D721Med (cell line): ENCODE data around the gene NEK9.
"Not testable (repeated sequence)": the region's sequence is repeated elsewhere in the genome, so short reads cannot be mapped to it uniquely, and the experiment has no call there.

Source experiments
- DNase-seq: peaks from one replicate; pipeline ENCODE4 v3.0.0; 2011; ENCODE audit warnings: low spot score; ENCODE audit not compliant: insufficient read length
- FAIRE-seq: peaks from 2 replicates; lab custom pipeline; 2011; peaks lifted over from hg19 to GRCh38; lab: Jason Lieb, UNC
- CTCF ChIP-seq: IDR thresholded peaks from 2 replicates; pipeline ENCODE4 v1.5.1; 2012; ENCODE audit warnings: mild to moderate bottlenecking, control low read depth; ENCODE audit not compliant: insufficient read depth; ENCODE audit errors: missing control alignments

The NEK9 gene

DNA sequence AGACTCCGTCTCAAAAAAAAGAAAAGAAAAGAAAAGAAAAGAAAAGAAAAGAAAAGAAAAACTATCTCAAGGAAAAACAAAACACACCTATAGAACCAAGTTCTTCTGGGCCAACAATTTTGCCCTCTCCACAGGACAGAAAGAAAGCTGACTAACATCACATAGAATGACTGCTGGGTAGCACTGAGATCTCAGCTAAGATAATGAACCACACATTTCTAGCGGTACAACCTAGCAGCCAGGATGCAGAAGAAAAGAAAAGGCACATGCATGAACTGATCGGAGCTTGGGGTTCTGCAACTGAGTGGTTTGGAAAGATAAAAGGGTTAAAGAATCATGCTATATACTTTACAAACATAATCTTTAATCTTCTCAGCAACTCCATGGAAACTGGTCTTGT, 30.1 kb upstream of the NEK9 start:
- TF ChIP-seq CTCF, result no peak
- DNase-seq (no peak), FAIRE-seq (no peak)

DNA sequence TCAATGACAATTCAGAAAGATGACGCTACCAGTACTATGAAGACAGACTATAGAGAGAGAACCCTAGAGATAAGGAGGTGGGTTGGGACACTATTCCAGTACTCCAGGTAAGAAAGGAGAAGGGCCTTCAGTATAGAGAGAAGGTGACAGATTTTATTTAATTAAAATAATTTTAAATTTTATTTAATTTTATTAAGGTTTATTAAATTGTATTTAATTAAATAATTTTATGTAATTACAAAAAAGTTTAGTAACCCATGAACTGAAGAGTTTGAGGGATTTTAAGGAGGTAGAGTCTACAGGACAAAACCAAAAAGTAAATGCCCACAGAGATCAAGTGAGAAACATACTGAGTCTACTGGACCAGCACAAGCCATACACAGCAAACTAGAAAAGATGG, 29.3 kb upstream of the NEK9 start:
- TF ChIP-seq CTCF, result no peak
- FAIRE-seq, result no peak
- DNase-seq, result no peak

GRCh38 chr14:75155169-75155568, 28.3 kb upstream of the NEK9 start:
- DNase-seq (no peak), FAIRE-seq (no peak)
- no peak for TF ChIP-seq CTCF

DNA sequence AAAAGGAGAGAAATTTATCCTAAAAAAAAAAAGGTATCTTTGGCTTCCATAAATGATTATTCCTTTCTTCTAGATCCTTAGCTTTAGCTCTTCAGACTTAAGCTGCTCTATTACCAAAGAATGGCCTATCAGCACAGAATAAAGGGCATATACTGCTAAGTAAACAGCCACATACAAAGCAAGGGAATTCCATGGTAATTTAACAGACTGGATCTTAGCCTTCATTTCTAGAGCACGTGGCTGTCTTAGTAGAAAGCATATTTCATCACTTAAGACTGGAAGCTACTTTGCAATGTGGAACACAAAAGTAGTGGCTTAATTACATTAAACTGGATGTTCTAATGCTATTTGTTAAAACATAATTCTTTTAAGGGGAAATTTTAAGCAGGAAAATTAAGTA, 26.4 kb upstream of the NEK9 start:
- FAIRE-seq (no peak), DNase-seq (no peak)
- no peak for TF ChIP-seq CTCF

- FAIRE-seq, result no peak
- DNase-seq, result no peak
- TF ChIP-seq CTCF, result no peak
Observed at GRCh38 chr14:75151851-75152250, 25.0 kb upstream of the NEK9 start.

GRCh38 chr14:75150637-75151036, 23.8 kb upstream of the NEK9 start:
- FAIRE-seq, DNase-seq: not testable (repeated sequence)

DNA sequence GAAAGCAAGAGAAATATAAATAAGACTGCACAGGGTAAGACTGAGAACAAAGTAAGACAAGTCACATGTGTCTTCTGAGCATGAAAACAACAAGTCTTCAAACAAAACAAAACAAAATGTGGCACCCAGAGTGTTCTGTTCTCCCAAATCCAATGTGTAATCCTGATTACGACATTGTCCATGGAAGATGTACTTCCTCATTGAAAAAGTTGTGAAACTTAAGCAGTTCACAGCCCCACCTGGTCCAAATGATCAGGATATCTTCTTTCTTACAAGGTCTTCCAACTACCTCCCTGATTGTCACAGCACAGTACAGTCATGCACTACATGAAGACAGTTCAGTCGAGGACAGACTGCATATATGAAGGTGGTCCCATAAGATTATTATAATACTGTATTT, 23.3 kb upstream of the NEK9 start:
- DNase-seq, result no peak
- TF ChIP-seq CTCF, result no peak
- no peak for FAIRE-seq

DNA sequence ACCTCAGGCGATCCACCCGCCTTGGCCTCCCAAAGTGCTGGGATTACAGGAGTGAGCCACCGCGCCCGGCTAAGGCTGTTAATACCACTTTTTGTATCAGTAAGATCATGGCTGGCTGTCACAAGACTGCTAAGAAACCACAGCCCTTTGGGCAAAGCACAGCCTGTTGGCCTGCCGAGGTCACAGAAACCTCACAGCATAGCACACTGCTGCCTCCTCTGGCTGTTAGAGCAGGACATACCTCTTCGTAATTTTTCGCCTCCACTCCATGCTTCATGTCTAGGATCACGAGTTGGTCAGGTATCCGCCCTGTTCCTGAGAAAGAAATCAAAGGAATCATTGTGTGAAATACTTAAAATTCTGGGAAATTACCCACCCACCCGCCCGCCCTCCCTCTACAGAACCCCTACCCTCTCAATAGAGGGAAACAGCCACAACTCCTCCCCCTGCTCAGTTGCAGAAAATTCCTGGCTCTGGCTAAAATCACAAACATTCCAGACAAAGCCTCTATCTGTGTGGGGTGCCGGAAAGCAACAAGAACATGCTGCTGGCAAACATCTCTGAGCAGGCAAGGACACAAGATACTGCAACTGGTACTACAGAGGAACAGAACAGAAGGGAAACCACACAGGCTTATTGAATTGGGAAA, 20.7 kb upstream of the NEK9 start:
- DNase-seq (no peak), FAIRE-seq (no peak)
- TF ChIP-seq CTCF, result no peak
